Fibroblast of lung (primary cell): ENCODE measurements around the gene KRTAP4-12. TPM values are rescaled to one million over a fixed set of nuclear protein-coding genes. Genes with fewer than 3 reads are reported as not detected.
"Not testable (repeated sequence)": the region's sequence is repeated elsewhere in the genome, so short reads cannot be mapped to it uniquely, and the experiment has no call there.

Source experiments
- DNase-seq, 2 donors: peaks; one replicate each; pipeline versions ENCODE4 v3.0.0 to v3.0.0-alpha.2; 2010; ENCODE audit warnings: low read depth in 2 of 2
- H2AFZ ChIP-seq: 2 replicates; pipeline ENCODE4 v1.5.1; 2012; ENCODE audit warnings: low read length, control low read depth, inconsistent platforms
- H3K27ac ChIP-seq: 2 replicates; pipeline ENCODE4 v1.5.1; 2011; ENCODE audit warnings: low read length, control low read depth; ENCODE audit not compliant: insufficient read depth
- H3K27me3 ChIP-seq: 2 replicates; pipeline ENCODE4 v1.5.1; 2011; ENCODE audit warnings: mild to moderate bottlenecking, low read length; ENCODE audit not compliant: control insufficient read depth, insufficient read depth
- H3K36me3 ChIP-seq: 2 replicates; pipeline ENCODE4 v1.5.1; 2011; ENCODE audit warnings: low read length; ENCODE audit not compliant: control insufficient read depth, insufficient read depth
- H3K4me1 ChIP-seq: 2 replicates; pipeline ENCODE4 v1.5.1; 2011; ENCODE audit warnings: low read length; ENCODE audit not compliant: control insufficient read depth, insufficient read depth; ENCODE audit errors: extremely low read depth
- H3K4me2 ChIP-seq: 2 replicates; pipeline ENCODE4 v1.5.1; 2011; ENCODE audit warnings: low read length, control low read depth; ENCODE audit not compliant: insufficient read depth; ENCODE audit errors: extremely low read depth
- H3K4me3 ChIP-seq, 4 experiments: fragments of 200-600 bp in 1 of 4; sonication (generic) in 1 of 4; replicated peaks in 1 of 4; 2 replicates each; pipeline ENCODE4 v1.5.1; 2011 to 2016; ENCODE audit warnings: low read length in 4 of 4, low read depth in 3 of 4, mild to moderate bottlenecking in 3 of 4, control low read depth in 2 of 4, inconsistent platforms in 1 of 4, mixed read lengths in 1 of 4; ENCODE audit not compliant: insufficient read depth in 1 of 4; ENCODE audit errors: control extremely low read depth in 1 of 4
- H3K79me2 ChIP-seq: 2 replicates; pipeline ENCODE4 v1.5.1; 2012; ENCODE audit warnings: mild to moderate bottlenecking, low read length, inconsistent platforms; ENCODE audit not compliant: control insufficient read depth, insufficient read depth
- H3K9ac ChIP-seq: 2 replicates; pipeline ENCODE4 v1.5.1; 2011; ENCODE audit warnings: mild to moderate bottlenecking, low read length, control low read depth; ENCODE audit not compliant: insufficient read depth
- H3K9me3 ChIP-seq: 2 replicates; pipeline ENCODE4 v1.5.1; 2012; ENCODE audit warnings: low read depth, low read length; ENCODE audit not compliant: control insufficient read depth, insufficient read depth
- H4K20me1 ChIP-seq: 2 replicates; pipeline ENCODE4 v1.5.1; 2011; ENCODE audit warnings: low read length; ENCODE audit not compliant: control insufficient read depth, insufficient read depth; ENCODE audit errors: extremely low read depth
- EZH2 ChIP-seq: IDR thresholded peaks from 2 replicates; pipeline ENCODE4 v1.5.1; 2012; ENCODE audit warnings: low read length, control low read depth, mild to moderate bottlenecking; ENCODE audit errors: missing control alignments
- polyA plus RNA-seq, 2 donors: library from polyadenylated mRNA; depleted of rRNA in 1 of 2; stranded (reverse) in 1 of 2; unstranded in 1 of 2; fragments of >200 nt; gene quantifications; 2 replicates each; pipeline ENCODE4 v1.2.1, GENCODE V29; 2011 to 2012; ENCODE audit warnings: missing spikeins in 1 of 2
- total RNA-seq: library from RNA; depleted of rRNA; stranded (reverse); fragments of >200 nt; gene quantifications from 2 replicates; pipeline ENCODE4 v1.2.1, GENCODE V29; 2014
- TF ChIP-seq, protein P1 (sequence below), 2 donors: IDR thresholded peaks in 1 of 2; conservative IDR thresholded peaks in 1 of 2; 1 replicate in 1 of 2; 2 replicates in 1 of 2; pipeline ENCODE4 v1.5.1; 2011 to 2012; ENCODE audit warnings: low read length in 2 of 2, control low read depth in 1 of 2, inconsistent platforms in 1 of 2, low read depth in 1 of 2, mild to moderate bottlenecking in 1 of 2

The KRTAP4-12 gene
- total and polyA plus RNA-seq, 2 donors (not counting 1 experiment from before 2014, with no cell fraction given): not detected

DNA sequence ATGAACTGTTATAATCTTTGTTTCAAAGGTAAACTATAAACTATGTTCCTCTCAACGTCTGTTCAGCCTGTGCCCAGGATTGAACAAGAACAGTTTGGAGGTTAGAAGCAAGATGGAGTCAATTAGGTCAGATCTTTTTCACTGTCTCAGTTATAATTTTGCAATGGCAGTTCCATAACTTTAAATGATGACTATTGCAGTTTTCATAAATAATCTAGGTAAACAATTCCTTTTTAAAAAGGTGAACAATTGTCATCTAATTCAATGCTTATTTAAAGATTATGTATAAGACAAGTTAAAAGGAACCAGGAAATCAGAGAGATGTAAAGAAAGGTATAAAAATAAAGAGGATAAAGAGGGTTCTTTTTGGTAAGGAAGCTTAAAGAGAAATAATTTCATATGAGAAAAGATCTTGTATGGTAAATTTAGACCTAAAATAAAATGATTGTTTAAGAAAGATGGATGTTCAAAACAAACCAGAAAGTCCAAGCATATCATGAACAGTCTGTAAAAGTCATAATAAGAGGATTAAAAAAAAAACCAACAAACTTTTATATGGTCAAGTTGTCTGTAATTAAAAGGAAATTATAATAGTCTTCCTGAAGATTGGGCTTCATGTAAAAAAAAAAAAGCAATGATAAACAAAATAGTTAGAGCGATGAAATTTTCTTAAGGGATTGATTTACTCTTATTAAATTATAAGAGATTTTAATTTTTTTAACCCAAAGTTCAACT, 12.7 kb downstream of the KRTAP4-12 start:
- Histone ChIP-seq H3K27me3 (no peaks in the 10 kb centered on the region), H3K79me2 (no peaks in the 10 kb centered on the region), H3K9ac (no peak overlapping the region), H3K4me1 (peaks cover 3% of the 10 kb centered on the region), H3K4me2 (no peak overlapping the region), H3K27ac (no peak overlapping the region), H2AFZ (no peak overlapping the region), H3K9me3 (no peaks in the 10 kb centered on the region), H4K20me1 (no peaks in the 10 kb centered on the region), H3K36me3 (no peaks in the 10 kb centered on the region), H3K4me3 (no peak overlapping the region)
- TF ChIP-seq, protein P1, sequence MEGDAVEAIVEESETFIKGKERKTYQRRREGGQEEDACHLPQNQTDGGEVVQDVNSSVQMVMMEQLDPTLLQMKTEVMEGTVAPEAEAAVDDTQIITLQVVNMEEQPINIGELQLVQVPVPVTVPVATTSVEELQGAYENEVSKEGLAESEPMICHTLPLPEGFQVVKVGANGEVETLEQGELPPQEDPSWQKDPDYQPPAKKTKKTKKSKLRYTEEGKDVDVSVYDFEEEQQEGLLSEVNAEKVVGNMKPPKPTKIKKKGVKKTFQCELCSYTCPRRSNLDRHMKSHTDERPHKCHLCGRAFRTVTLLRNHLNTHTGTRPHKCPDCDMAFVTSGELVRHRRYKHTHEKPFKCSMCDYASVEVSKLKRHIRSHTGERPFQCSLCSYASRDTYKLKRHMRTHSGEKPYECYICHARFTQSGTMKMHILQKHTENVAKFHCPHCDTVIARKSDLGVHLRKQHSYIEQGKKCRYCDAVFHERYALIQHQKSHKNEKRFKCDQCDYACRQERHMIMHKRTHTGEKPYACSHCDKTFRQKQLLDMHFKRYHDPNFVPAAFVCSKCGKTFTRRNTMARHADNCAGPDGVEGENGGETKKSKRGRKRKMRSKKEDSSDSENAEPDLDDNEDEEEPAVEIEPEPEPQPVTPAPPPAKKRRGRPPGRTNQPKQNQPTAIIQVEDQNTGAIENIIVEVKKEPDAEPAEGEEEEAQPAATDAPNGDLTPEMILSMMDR (conservative IDR thresholded peaks at IDR 0.05 in 1 of 2, IDR thresholded peaks at IDR 0.05 in 1 of 2; ENCODE audit: low read depth in 1 of 2, low read length in 2 of 2): no peak
- no peak for TF ChIP-seq EZH2
- DNase-seq: no peak

DNA sequence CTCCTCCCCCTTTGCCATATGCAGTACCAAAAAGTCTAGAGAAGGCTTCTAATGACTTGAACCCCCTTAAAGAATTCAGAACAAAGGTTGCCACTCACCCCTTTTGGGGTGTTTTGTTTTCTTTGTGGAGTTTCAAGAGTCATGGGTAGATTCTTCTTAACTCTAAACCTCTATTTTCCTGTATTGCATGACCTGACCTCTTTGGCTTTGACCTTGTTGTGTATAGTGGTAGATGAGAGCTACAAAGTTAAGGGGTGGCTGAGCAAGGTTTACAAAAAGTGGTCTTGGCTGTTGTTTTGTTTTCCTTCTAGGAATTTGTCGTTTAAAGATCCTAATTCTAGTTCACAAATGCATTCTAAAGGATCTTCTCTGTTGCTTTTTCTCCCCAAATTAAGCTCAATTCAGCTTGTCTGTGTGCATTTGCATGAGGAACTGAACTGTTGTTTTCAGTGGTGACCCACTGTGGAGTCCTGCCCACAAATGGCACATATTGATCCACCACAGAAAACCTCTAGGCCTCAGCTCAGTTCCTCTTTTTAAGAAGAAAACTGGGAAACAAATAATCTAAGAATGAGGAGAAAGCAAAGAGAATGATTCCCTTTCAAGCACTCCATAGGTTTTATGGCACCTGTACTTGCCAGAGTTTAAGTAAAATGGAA, 15.1 kb downstream of the KRTAP4-12 start:
- H3K79me2 ChIP-seq, H3K4me1 ChIP-seq, H2AFZ ChIP-seq, H3K27ac ChIP-seq, H3K27me3 ChIP-seq, H3K9ac ChIP-seq, H4K20me1 ChIP-seq, H3K36me3 ChIP-seq, DNase-seq, H3K9me3 ChIP-seq, H3K4me2 ChIP-seq: not testable (repeated sequence)
- H3K4me3 ChIP-seq: peak overlapping the region in 1 of 4 experiments; percentile 21

DNA sequence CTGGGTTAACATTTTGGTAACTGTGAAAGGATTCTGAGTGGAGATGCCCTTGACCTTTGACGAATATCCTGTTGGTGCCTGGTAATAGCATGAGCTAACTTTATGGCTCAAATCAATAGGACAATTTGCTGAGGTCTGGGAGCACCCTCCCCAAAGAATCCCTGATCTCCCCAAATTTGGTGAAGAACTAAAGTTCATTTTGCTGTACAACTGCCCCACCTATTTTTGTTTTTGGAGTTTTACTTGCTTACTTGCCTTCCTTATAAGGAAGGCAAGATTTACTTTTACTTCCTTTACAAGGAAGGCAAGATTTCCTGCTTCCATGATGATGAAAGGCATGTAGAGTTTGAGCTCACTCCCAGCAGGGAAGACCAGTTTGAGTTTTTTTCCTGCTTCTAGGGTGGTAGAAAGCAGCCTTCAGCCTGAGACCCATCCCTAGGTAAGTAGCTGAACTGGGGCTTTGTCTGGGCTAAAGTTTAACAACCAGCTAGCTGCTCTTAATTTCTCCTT, 16.0 kb downstream of the KRTAP4-12 start:
- peak overlapping the region; percentile 46 for H2AFZ ChIP-seq
- TF ChIP-seq EZH2: no peak
- TF ChIP-seq, protein P1 (conservative IDR thresholded peaks at IDR 0.05 in 1 of 2, IDR thresholded peaks at IDR 0.05 in 1 of 2; ENCODE audit: low read depth in 1 of 2, low read length in 2 of 2): no peak
- DNase-seq: peak in 1 of 2 donors; percentile 40
- H3K79me2 ChIP-seq: no peaks in the 10 kb centered on the region
- no peak overlapping the region for H3K9ac ChIP-seq
- no peaks in the 10 kb centered on the region for H3K9me3 ChIP-seq
- peaks cover 3% of the 10 kb centered on the region for H3K4me1 ChIP-seq
- H3K36me3 ChIP-seq: no peaks in the 10 kb centered on the region
- H3K4me2 ChIP-seq: no peak overlapping the region
- peak overlapping the region in 1 of 4 experiments; percentile 27 for H3K4me3 ChIP-seq
- no peaks in the 10 kb centered on the region for H3K27me3 ChIP-seq
- H3K27ac ChIP-seq: no peak overlapping the region
- no peaks in the 10 kb centered on the region for H4K20me1 ChIP-seq

DNA sequence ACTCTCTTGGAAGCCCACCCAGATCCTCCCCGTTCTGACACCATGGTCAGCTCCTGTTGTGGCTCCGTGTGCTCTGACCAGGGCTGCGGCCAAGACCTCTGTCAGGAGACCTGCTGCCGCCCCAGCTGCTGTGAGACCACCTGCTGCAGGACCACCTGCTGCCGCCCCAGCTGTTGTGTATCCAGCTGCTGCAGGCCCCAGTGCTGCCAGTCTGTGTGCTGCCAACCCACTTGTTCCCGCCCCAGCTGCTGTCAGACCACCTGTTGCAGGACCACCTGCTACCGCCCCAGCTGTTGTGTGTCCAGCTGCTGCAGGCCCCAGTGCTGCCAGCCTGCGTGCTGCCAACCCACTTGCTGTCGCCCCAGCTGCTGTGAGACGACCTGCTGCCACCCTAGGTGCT, 18.6 kb downstream of the KRTAP4-12 start, which contains the start of gene KRTAP4-9:
TSS of gene KRTAP4-9 (plus strand) at position 43 of the 400 bp plus-strand sequence. CDS start at position 43, 0 bp downstream.
- H3K9me3 ChIP-seq, H3K4me1 ChIP-seq, H3K9ac ChIP-seq, H3K4me2 ChIP-seq, DNase-seq, H3K79me2 ChIP-seq, H2AFZ ChIP-seq, H3K27me3 ChIP-seq, H3K27ac ChIP-seq, H3K36me3 ChIP-seq, H3K4me3 ChIP-seq, H4K20me1 ChIP-seq: not testable (repeated sequence)

DNA sequence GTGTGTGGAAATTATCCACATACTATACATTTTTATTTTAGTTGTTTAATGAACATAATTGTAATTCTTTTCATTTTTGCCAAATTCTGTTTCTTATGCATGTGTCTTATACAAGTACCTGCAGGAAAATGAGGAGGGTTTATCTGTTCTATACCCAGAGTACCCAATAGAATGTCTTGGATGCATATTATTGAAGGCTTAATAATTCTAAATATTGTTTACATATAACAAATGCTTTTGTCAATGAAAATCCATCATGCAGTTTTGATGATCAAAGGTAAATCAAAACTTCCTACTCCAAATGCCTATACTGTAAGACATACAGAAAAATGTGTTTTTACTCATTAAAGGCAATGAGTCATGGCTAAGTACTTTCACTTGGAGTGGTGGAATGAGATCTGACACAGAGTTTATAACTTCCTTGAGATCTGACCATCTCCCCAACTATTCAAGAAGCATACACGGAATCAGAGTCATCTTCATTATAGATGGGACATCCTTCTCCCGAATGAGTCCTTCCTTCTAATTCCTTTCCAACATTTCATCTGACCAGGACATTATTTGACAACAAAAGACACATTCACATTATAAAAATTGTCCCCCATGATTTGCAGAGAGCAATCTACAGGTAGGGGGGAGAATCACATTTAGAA, 19.5 kb downstream of the KRTAP4-12 start:
- DNase-seq: peak in 1 of 2 donors; percentile 63
- H3K9me3 ChIP-seq, H3K36me3 ChIP-seq, H3K27ac ChIP-seq, H3K27me3 ChIP-seq, H3K4me2 ChIP-seq, H3K4me3 ChIP-seq, H3K79me2 ChIP-seq, H3K4me1 ChIP-seq, H3K9ac ChIP-seq, H2AFZ ChIP-seq, H4K20me1 ChIP-seq: not testable (repeated sequence)
